PC-3 (cell line): Measurements from ENCODE around the gene AEN. TPM values are rescaled to one million over a fixed set of nuclear protein-coding genes. Genes with fewer than 3 reads are reported as not detected.

ENCODE experiments used
- ATAC-seq: fragments of 200-7000 bp; cut with Tn5 transposase; 2 replicates; pipeline ENCODE4 v1.9.1; 2020; ENCODE audit warnings: mild to moderate bottlenecking, moderate library complexity
- BruUV-seq: library from RNA; stranded (reverse); fragments of 400-500 nt; replicated peaks from 2 replicates; lab custom pipeline; 2021; lab: Mats Ljungman, UMichigan
- CTCF ChIA-PET: fragments of 300-600 bp; sonication (Branson Sonifier 250); formaldehyde crosslinking; loops from one replicate; lab custom pipeline; 2022; ENCODE audit warnings: antibody characterized with exemption; lab: Charles Lee
- POLR2A ChIA-PET: fragments of 300-600 bp; sonication (Branson Sonifier 250); formaldehyde crosslinking; loops from one replicate; lab custom pipeline; 2022; ENCODE audit warnings: antibody characterized with exemption; ENCODE audit not compliant: unreplicated experiment; lab: Charles Lee
- DNase-seq: peaks from one replicate; pipeline ENCODE4 v3.0.0-alpha.2; 2015
- H2AFZ ChIP-seq: fragments of 300-600 bp; sonication (generic); 2 replicates; pipeline ENCODE4 v1.6.0; 2016; ENCODE audit warnings: antibody characterized with exemption, low read length
- H3F3A ChIP-seq: fragments of 300-600 bp; sonication (generic); one replicate; pipeline ENCODE4 v1.6.0; 2017; ENCODE audit warnings: antibody characterized with exemption, low read length, control low read depth, mild to moderate bottlenecking; ENCODE audit not compliant: unreplicated experiment
- H3K27ac ChIP-seq: fragments of 300-600 bp; sonication (generic); 2 replicates; pipeline ENCODE4 v1.5.1; 2016; ENCODE audit warnings: mild to moderate bottlenecking, low read length
- H3K27me3 ChIP-seq: fragments of 300-600 bp; sonication (generic); 2 replicates; pipeline ENCODE4 v1.6.1; 2016; ENCODE audit warnings: low read length, mixed read lengths
- H3K36me3 ChIP-seq: fragments of 300-600 bp; sonication (generic); 2 replicates; pipeline ENCODE4 v1.6.1; 2016; ENCODE audit warnings: low read depth, mixed run types, low read length, mixed read lengths
- H3K4me1 ChIP-seq: fragments of 300-600 bp; sonication (generic); 2 replicates; pipeline ENCODE4 v1.5.1; 2016; ENCODE audit warnings: low read length; ENCODE audit not compliant: insufficient read depth
- H3K4me2 ChIP-seq: fragments of 300-600 bp; sonication (generic); 2 replicates; pipeline ENCODE4 v1.6.0; 2016; ENCODE audit warnings: low read length
- H3K4me3 ChIP-seq: fragments of 300-600 bp; sonication (generic); 2 replicates; pipeline ENCODE4 v1.5.1; 2016; ENCODE audit warnings: mild to moderate bottlenecking, low read length, mixed read lengths
- H3K79me2 ChIP-seq: fragments of 300-600 bp; sonication (generic); 2 replicates; pipeline ENCODE4 v1.6.1; 2017; ENCODE audit warnings: low read length, mixed read lengths
- H3K9ac ChIP-seq: fragments of 300-600 bp; sonication (generic); 2 replicates; pipeline ENCODE4 v1.6.0; 2016; ENCODE audit warnings: mild to moderate bottlenecking, low read length
- H3K9me2 ChIP-seq: fragments of 300-600 bp; sonication (generic); replicated peaks from 2 replicates; pipeline ENCODE4 v1.6.1; 2016; ENCODE audit warnings: mixed run types, low read length, mixed read lengths
- H3K9me3 ChIP-seq: fragments of 300-600 bp; sonication (generic); 2 replicates; pipeline ENCODE4 v1.6.1; 2016; ENCODE audit warnings: low read length, mixed read lengths
- H4K20me1 ChIP-seq: fragments of 300-600 bp; sonication (generic); 2 replicates; pipeline ENCODE4 v1.6.1; 2016; ENCODE audit warnings: low read length, mixed read lengths
- EZH2 ChIP-seq: fragments of 300-600 bp; sonication (generic); IDR thresholded peaks from one replicate; pipeline ENCODE4 v1.6.1; 2017; ENCODE audit warnings: antibody characterized with exemption, mild to moderate bottlenecking, low read length; ENCODE audit not compliant: unreplicated experiment
- EZH2phosphoT487 ChIP-seq: fragments of 300-600 bp; sonication (generic); IDR thresholded peaks from 2 replicates; pipeline ENCODE4 v1.6.1; 2018; ENCODE audit warnings: mild to moderate bottlenecking, antibody characterized with exemption, low read length, borderline replicate concordance
- intact Hi-C: fragments of 100-400 bp; cut with micrococcal nuclease; formaldehyde crosslinking; loops from 2 replicates; pipeline ENCODE4 v1.9.0; 2023
- total RNA-seq: library from RNA; depleted of rRNA; stranded (reverse); fragments of >200 nt; gene quantifications from 2 replicates; pipeline ENCODE4 v1.2.3, GENCODE V29; 2014
- TF ChIP-seq, protein P1 (sequence below): fragments of 300-600 bp; sonication (generic); conservative IDR thresholded peaks from 2 replicates; pipeline ENCODE4 v1.5.1; 2017; ENCODE audit warnings: antibody characterized with exemption, low read depth, mild to moderate bottlenecking, low read length

AEN gene
- total RNA-seq, 1 experiment from 2014 or later: 81.3 TPM

DNA sequence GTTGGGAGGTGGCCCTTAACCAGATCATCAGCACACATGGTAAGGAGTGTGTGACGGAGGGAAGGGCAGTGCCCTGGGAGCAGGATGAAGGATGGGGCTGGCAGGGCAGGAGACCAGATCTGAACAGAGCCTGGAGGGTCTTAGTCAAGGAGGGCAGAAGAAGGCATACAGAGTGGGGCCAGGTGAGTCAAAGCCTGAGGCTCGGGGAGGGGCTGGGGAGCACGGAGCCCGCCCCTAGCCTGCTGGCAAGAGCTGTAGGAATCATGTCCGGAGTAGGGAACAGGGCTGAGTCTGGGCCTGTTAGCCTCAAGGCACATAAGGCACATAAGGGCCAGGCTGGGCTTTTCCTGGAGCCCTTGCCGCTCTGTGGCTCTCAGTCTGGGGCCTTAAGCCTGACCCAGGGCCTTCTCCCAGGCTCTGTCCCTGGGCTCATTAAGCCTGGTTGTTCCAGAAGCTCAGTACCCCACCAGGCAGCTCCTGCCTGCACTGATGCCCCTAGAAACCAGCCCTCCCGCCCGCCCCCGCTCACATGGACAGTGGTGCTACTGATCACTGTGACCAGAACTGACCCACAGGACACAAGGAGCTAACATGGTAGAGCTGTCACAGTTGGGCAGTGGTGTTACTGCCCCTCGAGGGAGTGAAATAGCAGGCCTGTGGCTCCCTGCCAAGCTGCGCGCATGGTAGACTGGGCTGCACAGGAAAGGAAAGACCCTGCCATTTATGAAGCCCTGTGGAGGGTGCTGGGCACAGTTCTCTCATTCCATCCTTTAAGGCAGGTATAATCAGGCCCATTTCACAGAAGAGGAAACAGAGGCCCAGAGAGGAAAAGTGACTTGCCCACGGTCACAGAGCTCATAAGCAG lies 32.3 kb downstream of the AEN start:
- CTCF ChIA-PET: no interaction called here
- Histone ChIP-seq H3K4me1 (peaks cover 24% of the 10 kb centered on the region), H3K79me2 (no peaks in the 10 kb centered on the region), H3K9me2 (no peaks in the 10 kb centered on the region), H2AFZ (no peak overlapping the region), H3K36me3 (no peaks in the 10 kb centered on the region), H3K4me3 (no peak overlapping the region), H4K20me1 (no peaks in the 10 kb centered on the region), H3K27me3 (no peaks in the 10 kb centered on the region), H3K4me2 (no peak overlapping the region), H3K9ac (no peak overlapping the region), H3K27ac (no peak overlapping the region), H3F3A (no peaks in the 10 kb centered on the region), H3K9me3 (no peaks in the 10 kb centered on the region)
- no peak for DNase-seq
- ATAC-seq: no peak
- TF ChIP-seq, protein P1, sequence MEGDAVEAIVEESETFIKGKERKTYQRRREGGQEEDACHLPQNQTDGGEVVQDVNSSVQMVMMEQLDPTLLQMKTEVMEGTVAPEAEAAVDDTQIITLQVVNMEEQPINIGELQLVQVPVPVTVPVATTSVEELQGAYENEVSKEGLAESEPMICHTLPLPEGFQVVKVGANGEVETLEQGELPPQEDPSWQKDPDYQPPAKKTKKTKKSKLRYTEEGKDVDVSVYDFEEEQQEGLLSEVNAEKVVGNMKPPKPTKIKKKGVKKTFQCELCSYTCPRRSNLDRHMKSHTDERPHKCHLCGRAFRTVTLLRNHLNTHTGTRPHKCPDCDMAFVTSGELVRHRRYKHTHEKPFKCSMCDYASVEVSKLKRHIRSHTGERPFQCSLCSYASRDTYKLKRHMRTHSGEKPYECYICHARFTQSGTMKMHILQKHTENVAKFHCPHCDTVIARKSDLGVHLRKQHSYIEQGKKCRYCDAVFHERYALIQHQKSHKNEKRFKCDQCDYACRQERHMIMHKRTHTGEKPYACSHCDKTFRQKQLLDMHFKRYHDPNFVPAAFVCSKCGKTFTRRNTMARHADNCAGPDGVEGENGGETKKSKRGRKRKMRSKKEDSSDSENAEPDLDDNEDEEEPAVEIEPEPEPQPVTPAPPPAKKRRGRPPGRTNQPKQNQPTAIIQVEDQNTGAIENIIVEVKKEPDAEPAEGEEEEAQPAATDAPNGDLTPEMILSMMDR: no peak
- TF ChIP-seq EZH2phosphoT487 (no peak), EZH2 (no peak)
- no TSS peak for BruUV-seq
- intact Hi-C loops: no loop called here
- POLR2A ChIA-PET: no interaction called here

DNA sequence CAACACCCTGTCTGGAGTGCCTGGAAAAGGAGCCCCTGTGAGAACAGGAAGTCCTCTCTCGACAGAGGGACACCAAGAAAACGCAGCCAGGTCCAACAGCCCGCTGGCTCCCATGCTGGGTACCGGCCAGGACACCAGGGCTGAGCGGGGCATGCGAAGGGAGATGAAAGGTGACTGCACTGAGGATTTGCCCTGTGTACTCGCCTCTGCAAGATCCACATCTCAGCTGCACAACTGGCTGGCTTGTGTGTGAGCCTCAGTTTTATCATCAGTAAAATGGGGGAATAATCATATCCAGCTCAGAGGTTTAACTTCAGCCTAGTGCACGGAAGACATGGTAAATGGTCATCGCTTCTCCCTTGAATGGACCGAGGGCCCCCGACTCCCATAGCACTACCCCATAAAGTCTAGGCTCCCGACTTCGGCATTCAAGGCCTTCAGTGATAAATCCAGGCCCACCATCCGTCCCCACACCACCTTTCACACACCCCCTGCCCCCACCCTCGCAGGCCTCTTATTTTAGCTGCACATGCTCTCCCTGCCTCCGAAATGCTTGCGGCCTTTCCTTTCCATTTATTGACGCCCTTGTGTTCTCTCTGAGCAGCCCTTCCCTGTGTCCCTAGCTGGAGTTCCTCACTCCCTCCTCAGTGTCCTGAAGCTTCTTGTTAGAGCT lies 33.4 kb downstream of the AEN start:
- no peak for ATAC-seq
- intact Hi-C loops: no loop called here

More for the DNA sequence above, 33.4 kb downstream of the AEN start:
- no peak for DNase-seq
- TF ChIP-seq, protein P1: no peak
- TF ChIP-seq EZH2 (no peak), EZH2phosphoT487 (no peak)
- Histone ChIP-seq H3K4me2 (no peak overlapping the region), H3K27me3 (no peaks in the 10 kb centered on the region), H3K4me3 (no peak overlapping the region), H3K9ac (no peak overlapping the region), H3K36me3 (no peaks in the 10 kb centered on the region), H3K79me2 (no peaks in the 10 kb centered on the region), H2AFZ (no peak overlapping the region), H4K20me1 (no peaks in the 10 kb centered on the region), H3K9me2 (no peaks in the 10 kb centered on the region), H3F3A (no peaks in the 10 kb centered on the region), H3K9me3 (no peaks in the 10 kb centered on the region), H3K4me1 (peaks cover 21% of the 10 kb centered on the region), H3K27ac (no peak overlapping the region)
- no TSS peak for BruUV-seq
- POLR2A ChIA-PET: no interaction called here
- CTCF ChIA-PET: no interaction called here
